IPS-18a (cell line): ENCODE measurements around the gene TFF2.

Experiments
- H3K27ac ChIP-seq: one replicate; pipeline ENCODE4 v1.5.1; 2013; ENCODE audit warnings: low read length
- H3K27me3 ChIP-seq: one replicate; pipeline ENCODE4 v1.6.1; 2013; ENCODE audit warnings: mild to moderate bottlenecking, low read length; ENCODE audit not compliant: control insufficient read depth, insufficient read depth
- H3K36me3 ChIP-seq: one replicate; pipeline ENCODE4 v1.6.1; 2013; ENCODE audit warnings: low read depth, low read length; ENCODE audit not compliant: control insufficient read depth
- H3K4me1 ChIP-seq: one replicate; pipeline ENCODE4 v1.6.1; 2013; ENCODE audit warnings: low read depth, low read length; ENCODE audit not compliant: control insufficient read depth
- H3K4me3 ChIP-seq: one replicate; pipeline ENCODE4 v1.5.1; 2013; ENCODE audit warnings: low read length
- H3K9ac ChIP-seq: one replicate; pipeline ENCODE4 v1.6.1; 2013; ENCODE audit warnings: mild to moderate bottlenecking, low read length, moderate library complexity
- H3K9me3 ChIP-seq: one replicate; pipeline ENCODE4 v1.6.1; 2013; ENCODE audit warnings: low read depth, low read length; ENCODE audit not compliant: control insufficient read depth

TFF2 gene, protein sequence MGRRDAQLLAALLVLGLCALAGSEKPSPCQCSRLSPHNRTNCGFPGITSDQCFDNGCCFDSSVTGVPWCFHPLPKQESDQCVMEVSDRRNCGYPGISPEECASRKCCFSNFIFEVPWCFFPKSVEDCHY

GRCh38 chr21:42350927-42351426, at the start of gene TFF2:
TFF2 (minus strand) TSS chr21:42350994; CDS start chr21:42350957, 37 bp downstream.
- H3K4me3 ChIP-seq, result no peak within 1 kb of the TSS
- no peaks in the 10 kb centered on the region for H3K36me3 ChIP-seq
- H3K27me3 ChIP-seq, result no peaks in the 10 kb centered on the region

DNA sequence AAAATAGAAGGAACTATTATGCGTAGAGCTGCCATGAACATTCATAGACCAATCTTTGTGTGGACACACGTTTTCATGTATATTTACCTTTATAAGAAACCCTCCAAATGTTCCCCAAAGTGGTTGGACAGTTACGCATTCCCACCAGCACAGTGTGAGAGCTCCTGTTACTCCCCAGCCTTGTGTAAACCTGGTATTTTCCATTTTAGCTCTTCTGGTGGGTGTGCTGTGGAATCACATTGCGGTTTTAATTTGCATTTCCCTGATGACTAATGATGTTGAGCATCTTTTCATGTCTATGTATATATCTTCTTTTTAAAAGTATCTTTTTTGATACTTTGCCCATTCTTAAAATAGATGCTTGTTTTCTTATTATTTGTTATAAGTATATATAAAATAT, 49.7 kb upstream of the TFF2 start:
- Histone ChIP-seq H3K9me3 (no peaks in the 10 kb centered on the region), H3K36me3 (no peaks in the 10 kb centered on the region), H3K27ac (no peak overlapping the region), H3K27me3 (no peaks in the 10 kb centered on the region), H3K4me1 (no peaks in the 10 kb centered on the region), H3K4me3 (no peak overlapping the region), H3K9ac (no peak overlapping the region)

More at GRCh38 chr21:42350927-42351426, at the start of gene TFF2:
- Histone ChIP-seq H3K27ac (no peak within 1 kb of the TSS), H3K9ac (no peak within 1 kb of the TSS), H3K9me3 (no peaks in the 10 kb centered on the region), H3K4me1 (no peaks in the 10 kb centered on the region)

- no peaks in the 10 kb centered on the region for H3K27me3 ChIP-seq
- H3K4me1 ChIP-seq, result no peaks in the 10 kb centered on the region
- H3K4me3 ChIP-seq, result no peak overlapping the region
- no peaks in the 10 kb centered on the region for H3K36me3 ChIP-seq
- no peak overlapping the region for H3K9ac ChIP-seq
- H3K27ac ChIP-seq, result no peak overlapping the region
- H3K9me3 ChIP-seq, result no peaks in the 10 kb centered on the region
Measured at GRCh38 chr21:42398436-42399028, 47.7 kb upstream of the TFF2 start.

DNA sequence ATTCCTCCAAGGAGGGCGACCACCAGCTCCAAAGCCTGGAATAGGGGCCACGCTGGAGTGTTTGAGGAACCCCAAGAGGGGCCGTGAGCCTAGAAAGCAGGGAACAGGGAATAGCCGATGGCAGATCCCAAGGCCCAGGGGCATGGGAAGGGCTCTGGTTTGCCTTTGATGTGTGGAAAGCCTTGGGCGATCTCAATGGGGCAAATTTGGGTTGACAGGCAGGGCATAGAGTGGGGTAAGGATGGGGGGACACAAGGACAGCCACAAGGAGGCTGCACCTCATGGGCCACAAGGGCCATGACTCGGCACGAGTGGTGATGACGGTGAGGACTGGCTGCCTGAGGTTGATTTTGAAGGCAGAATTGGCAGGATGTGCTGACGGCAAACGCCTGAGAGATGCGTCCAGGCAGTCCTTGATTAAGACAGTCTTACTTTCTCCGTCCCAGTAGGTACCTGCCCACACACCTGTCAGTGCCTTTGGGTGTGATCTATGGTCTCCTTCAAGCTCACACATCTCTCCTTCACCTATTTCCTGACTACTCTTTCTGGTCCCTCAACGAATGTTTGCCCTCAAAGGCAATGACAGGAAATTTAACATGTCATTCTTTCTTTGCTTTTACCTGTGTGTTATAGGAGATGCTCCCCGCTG, 47.1 kb upstream of the TFF2 start:
- Histone ChIP-seq H3K4me1 (no peaks in the 10 kb centered on the region), H3K9ac (no peak overlapping the region), H3K27ac (no peak overlapping the region), H3K36me3 (no peaks in the 10 kb centered on the region), H3K27me3 (no peaks in the 10 kb centered on the region), H3K9me3 (no peaks in the 10 kb centered on the region), H3K4me3 (no peak overlapping the region)

DNA sequence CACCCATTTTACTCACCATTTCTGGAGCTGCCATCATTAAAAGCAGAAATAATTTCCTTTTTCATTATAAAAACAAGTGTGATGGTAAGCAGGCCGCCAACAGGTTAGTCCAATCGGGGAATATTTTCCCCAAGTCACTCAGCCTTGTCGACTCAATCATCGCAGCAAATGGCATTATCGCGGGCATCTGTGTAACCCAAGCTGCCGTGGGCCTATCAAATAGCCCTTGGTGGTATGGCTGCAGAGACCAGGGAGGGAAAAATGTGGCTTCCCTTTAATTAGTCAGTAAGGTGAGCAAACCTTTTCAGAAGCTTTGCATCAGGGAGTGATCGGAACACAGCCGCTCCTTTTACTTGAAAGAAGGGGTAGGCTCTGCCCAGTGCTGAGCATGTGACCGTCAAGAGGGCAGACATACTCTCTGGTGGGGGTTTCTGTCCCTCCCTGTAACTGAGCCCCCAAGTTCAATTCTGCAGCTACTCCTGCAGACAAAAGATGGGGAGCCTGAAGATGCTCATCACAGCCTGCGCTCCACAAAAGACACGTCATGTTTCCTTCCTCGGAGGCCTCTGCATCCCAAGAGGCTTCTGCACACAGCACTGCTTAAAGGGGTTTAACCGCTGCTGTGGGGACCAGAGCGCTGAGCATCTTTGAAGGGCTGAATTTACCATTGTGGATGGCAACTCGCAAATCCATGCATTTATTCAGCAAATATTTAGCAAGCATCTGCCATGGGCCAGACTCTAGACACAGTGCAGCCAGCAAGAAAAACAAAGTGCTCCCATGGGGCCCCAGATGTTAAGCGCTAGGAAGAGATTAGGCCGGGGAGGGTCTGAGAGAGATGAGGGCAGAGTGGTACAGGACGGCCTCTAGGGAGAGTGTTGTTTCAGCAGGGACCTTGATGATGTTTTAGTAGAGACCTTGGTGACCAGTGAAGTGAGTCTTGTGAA, 46.3 kb upstream of the TFF2 start:
- no peak overlapping the region for H3K4me3 ChIP-seq
- H3K4me1 ChIP-seq, result no peaks in the 10 kb centered on the region
- H3K27me3 ChIP-seq, result no peaks in the 10 kb centered on the region
- H3K36me3 ChIP-seq, result no peaks in the 10 kb centered on the region
- no peak overlapping the region for H3K27ac ChIP-seq
- H3K9ac ChIP-seq, result no peak overlapping the region
- H3K9me3 ChIP-seq, result no peaks in the 10 kb centered on the region

GRCh38 chr21:42395905-42396651, 45.3 kb upstream of the TFF2 start, which contains the start of gene TMPRSS3:
TMPRSS3 (minus strand) TSS chr21:42396052; CDS start chr21:42395417, 635 bp downstream.
- Histone ChIP-seq H3K27ac (no peak within 1 kb of the TSS), H3K4me1 (no peaks in the 10 kb centered on the region), H3K27me3 (no peaks in the 10 kb centered on the region), H3K9ac (no peak within 1 kb of the TSS), H3K9me3 (no peaks in the 10 kb centered on the region), H3K4me3 (no peak within 1 kb of the TSS), H3K36me3 (no peaks in the 10 kb centered on the region)

- no peak overlapping the region for H3K9ac ChIP-seq
Measured at GRCh38 chr21:42395302-42395701, 44.5 kb upstream of the TFF2 start.

GRCh38 chr21:42393443-42393950, 42.7 kb upstream of the TFF2 start:
- Histone ChIP-seq H3K27ac (no peak overlapping the region), H3K9ac (no peak overlapping the region), H3K4me1 (peaks cover 11% of the 10 kb centered on the region), H3K4me3 (no peak overlapping the region), H3K27me3 (no peaks in the 10 kb centered on the region), H3K36me3 (no peaks in the 10 kb centered on the region), H3K9me3 (no peaks in the 10 kb centered on the region)

More at GRCh38 chr21:42395302-42395701, 44.5 kb upstream of the TFF2 start:
- no peak overlapping the region for H3K27ac ChIP-seq
- no peaks in the 10 kb centered on the region for H3K27me3 ChIP-seq
- no peaks in the 10 kb centered on the region for H3K4me1 ChIP-seq
- no peaks in the 10 kb centered on the region for H3K9me3 ChIP-seq
- H3K36me3 ChIP-seq, result no peaks in the 10 kb centered on the region
- no peak overlapping the region for H3K4me3 ChIP-seq

GRCh38 chr21:42392731-42393442, 42.1 kb upstream of the TFF2 start:
- peaks cover 11% of the 10 kb centered on the region for H3K4me1 ChIP-seq
- no peaks in the 10 kb centered on the region for H3K27me3 ChIP-seq
- H3K9me3 ChIP-seq, result no peaks in the 10 kb centered on the region
- H3K4me3 ChIP-seq, result no peak overlapping the region
- no peaks in the 10 kb centered on the region for H3K36me3 ChIP-seq
- no peak overlapping the region for H3K27ac ChIP-seq
- no peak overlapping the region for H3K9ac ChIP-seq

DNA sequence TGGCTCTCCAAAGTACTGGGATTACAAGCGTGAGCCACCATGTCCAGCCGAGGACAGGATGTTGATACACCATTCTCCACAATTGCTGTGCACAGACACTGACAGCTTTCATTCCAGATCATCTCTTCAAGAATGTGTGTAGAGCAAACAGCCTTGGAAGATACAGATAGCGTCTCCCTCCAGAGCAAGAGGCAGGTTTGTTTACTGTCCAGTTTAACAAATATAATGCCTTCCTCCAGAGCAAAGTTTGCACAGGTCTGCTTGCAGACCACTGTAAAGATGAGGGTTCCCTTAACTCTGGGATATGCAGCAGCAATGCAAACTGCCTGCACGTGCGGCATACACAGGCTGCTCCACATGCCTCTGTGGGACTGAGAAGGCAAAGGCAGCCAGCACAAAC, 40.5 kb upstream of the TFF2 start:
- Histone ChIP-seq H3K27me3 (no peaks in the 10 kb centered on the region), H3K36me3 (no peaks in the 10 kb centered on the region), H3K4me3 (no peak overlapping the region), H3K9me3 (no peaks in the 10 kb centered on the region), H3K27ac (no peak overlapping the region), H3K9ac (no peak overlapping the region), H3K4me1 (peaks cover 11% of the 10 kb centered on the region)
